Ishikawa (cell line): ENCODE measurements around the gene TMEM200A.

ENCODE experiments used
- CEBPB ChIP-seq: IDR thresholded peaks from 2 replicates; pipeline ENCODE4 v1.6.1; 2012
- CREB1 ChIP-seq: IDR thresholded peaks from 2 replicates; pipeline ENCODE4 v1.6.1; 2012; ENCODE audit warnings: low read depth
- EGR1 ChIP-seq: IDR thresholded peaks from 2 replicates; pipeline ENCODE4 v1.6.1; 2012
- EP300 ChIP-seq: IDR thresholded peaks from 2 replicates; pipeline ENCODE4 v1.6.1; 2012; ENCODE audit warnings: borderline replicate concordance
- FOXM1 ChIP-seq: IDR thresholded peaks from 2 replicates; pipeline ENCODE4 v1.6.1; 2012; ENCODE audit warnings: low read depth, borderline replicate concordance
- MAX ChIP-seq: IDR thresholded peaks from 2 replicates; pipeline ENCODE4 v1.6.1; 2012
- NFIC ChIP-seq: IDR thresholded peaks from 2 replicates; pipeline ENCODE4 v1.6.1; 2012
- RAD21 ChIP-seq: IDR thresholded peaks from 2 replicates; pipeline ENCODE4 v1.6.1; 2012; ENCODE audit warnings: low read depth
- TAF1 ChIP-seq: IDR thresholded peaks from 2 replicates; pipeline ENCODE4 v1.6.1; 2012; ENCODE audit warnings: low read depth, mild to moderate bottlenecking
- TCF12 ChIP-seq: IDR thresholded peaks from 2 replicates; pipeline ENCODE4 v1.6.1; 2012; ENCODE audit warnings: low read depth
- TEAD4 ChIP-seq: IDR thresholded peaks from 2 replicates; pipeline ENCODE4 v1.6.1; 2012
- YY1 ChIP-seq: IDR thresholded peaks from 2 replicates; pipeline ENCODE4 v1.6.1; 2012; ENCODE audit warnings: low read depth
- ZBTB7A ChIP-seq: IDR thresholded peaks from 2 replicates; pipeline ENCODE4 v1.6.1; 2012; ENCODE audit warnings: low read depth
- TF ChIP-seq, protein P1 (sequence below): IDR thresholded peaks from 2 replicates; pipeline ENCODE4 v1.6.1; 2012; ENCODE audit warnings: low read depth, mild to moderate bottlenecking
- TF ChIP-seq, protein P2 (sequence below): IDR thresholded peaks from 2 replicates; pipeline ENCODE4 v1.6.1; 2012

TMEM200A gene

DNA sequence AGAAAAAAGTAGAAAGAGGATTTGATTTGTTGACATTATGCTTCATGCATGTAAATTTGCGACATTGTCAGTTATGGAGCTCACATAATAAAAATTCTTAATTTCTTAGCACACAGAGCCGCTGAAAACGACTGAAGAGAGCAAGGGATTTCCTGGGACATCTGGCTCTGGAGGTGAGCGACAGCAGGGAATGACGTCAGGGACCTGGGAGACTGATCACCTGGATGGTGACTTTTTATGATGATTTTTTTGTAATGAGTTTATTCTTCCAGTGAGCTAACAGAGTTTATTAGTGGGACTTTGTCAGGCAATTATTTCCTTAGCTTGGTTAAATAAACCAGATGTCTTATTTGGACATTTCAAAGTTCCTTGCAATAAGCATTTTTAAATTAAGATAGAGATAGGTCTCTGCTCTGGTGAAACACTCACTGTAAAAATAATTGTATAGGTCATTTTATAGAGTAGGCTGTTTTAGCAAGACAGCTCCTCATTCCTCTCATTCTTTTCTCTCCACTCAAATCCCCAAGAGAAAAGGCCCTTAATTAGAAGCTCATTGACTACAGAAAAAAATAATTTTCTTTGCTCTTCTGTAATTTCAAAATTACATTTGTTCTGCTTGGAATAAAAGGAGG lies 19.4 kb downstream of the TMEM200A start:
- TF ChIP-seq RAD21 (no peak), YY1 (no peak), EP300 (no peak), EGR1 (no peak), CREB1 (no peak), TCF12 (no peak), TAF1 (no peak), FOXM1 (no peak), MAX (no peak), CEBPB (no peak), ZBTB7A (no peak)
- TF ChIP-seq, protein P1, sequence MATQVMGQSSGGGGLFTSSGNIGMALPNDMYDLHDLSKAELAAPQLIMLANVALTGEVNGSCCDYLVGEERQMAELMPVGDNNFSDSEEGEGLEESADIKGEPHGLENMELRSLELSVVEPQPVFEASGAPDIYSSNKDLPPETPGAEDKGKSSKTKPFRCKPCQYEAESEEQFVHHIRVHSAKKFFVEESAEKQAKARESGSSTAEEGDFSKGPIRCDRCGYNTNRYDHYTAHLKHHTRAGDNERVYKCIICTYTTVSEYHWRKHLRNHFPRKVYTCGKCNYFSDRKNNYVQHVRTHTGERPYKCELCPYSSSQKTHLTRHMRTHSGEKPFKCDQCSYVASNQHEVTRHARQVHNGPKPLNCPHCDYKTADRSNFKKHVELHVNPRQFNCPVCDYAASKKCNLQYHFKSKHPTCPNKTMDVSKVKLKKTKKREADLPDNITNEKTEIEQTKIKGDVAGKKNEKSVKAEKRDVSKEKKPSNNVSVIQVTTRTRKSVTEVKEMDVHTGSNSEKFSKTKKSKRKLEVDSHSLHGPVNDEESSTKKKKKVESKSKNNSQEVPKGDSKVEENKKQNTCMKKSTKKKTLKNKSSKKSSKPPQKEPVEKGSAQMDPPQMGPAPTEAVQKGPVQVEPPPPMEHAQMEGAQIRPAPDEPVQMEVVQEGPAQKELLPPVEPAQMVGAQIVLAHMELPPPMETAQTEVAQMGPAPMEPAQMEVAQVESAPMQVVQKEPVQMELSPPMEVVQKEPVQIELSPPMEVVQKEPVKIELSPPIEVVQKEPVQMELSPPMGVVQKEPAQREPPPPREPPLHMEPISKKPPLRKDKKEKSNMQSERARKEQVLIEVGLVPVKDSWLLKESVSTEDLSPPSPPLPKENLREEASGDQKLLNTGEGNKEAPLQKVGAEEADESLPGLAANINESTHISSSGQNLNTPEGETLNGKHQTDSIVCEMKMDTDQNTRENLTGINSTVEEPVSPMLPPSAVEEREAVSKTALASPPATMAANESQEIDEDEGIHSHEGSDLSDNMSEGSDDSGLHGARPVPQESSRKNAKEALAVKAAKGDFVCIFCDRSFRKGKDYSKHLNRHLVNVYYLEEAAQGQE: no peak
- TF ChIP-seq, protein P2, sequence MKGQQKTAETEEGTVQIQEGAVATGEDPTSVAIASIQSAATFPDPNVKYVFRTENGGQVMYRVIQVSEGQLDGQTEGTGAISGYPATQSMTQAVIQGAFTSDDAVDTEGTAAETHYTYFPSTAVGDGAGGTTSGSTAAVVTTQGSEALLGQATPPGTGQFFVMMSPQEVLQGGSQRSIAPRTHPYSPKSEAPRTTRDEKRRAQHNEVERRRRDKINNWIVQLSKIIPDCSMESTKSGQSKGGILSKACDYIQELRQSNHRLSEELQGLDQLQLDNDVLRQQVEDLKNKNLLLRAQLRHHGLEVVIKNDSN: no peak

DNA sequence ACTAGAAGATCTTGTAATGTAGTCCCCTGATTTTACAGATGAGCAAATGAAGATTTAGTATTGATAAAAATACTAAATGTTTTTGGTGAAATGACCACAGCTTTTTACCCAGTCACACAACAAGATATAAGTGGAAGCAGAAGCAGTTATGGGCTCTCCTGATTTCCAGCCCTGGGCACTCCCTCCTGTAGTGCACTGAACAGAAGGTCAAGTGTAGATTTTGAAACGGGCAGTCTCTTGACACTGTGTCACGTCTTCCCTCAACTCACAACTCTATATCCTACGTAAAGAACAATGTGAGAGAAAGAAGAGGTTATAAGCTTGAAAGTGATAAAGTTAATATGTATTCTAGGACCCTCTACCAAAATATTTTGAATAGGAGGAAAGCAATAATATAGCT lies 23.3 kb downstream of the TMEM200A start:
- TF ChIP-seq TAF1 (no peak), FOXM1 (no peak), TEAD4 (no peak), RAD21 (no peak), NFIC (no peak), TCF12 (no peak), YY1 (no peak), ZBTB7A (no peak), CREB1 (no peak), CEBPB (no peak), MAX (no peak), EGR1 (no peak), EP300 (no peak)
- TF ChIP-seq, protein P1: no peak
- TF ChIP-seq, protein P2: no peak

- TF ChIP-seq NFIC (no peak), FOXM1 (no peak), ZBTB7A (no peak), TEAD4 (no peak), RAD21 (no peak), EGR1 (no peak), TAF1 (no peak), TCF12 (no peak)
- TF ChIP-seq, protein P2: no peak
Observed at GRCh38 chr6:130390890-130391289, 25.1 kb downstream of the TMEM200A start.

- TF ChIP-seq ZBTB7A (no peak), MAX (no peak), RAD21 (no peak), FOXM1 (no peak), EGR1 (no peak), NFIC (no peak), CREB1 (no peak), TEAD4 (no peak), TCF12 (no peak), EP300 (no peak)
- TF ChIP-seq, protein P1: no peak
- TF ChIP-seq, protein P2: no peak
Observed at GRCh38 chr6:130393306-130393705, 27.5 kb downstream of the TMEM200A start.
